ENCODE measurements around the gene KDR. TPM values are rescaled to one million over a fixed set of nuclear protein-coding genes. Genes with fewer than 3 reads are reported as not detected.

KDR gene
- total and polyA plus RNA-seq, 9 of the 15 experiments (the other 6 are each of a cell fraction or from before 2014, with no cell fraction given), result 0.13 TPM; not detected in 8

DNA sequence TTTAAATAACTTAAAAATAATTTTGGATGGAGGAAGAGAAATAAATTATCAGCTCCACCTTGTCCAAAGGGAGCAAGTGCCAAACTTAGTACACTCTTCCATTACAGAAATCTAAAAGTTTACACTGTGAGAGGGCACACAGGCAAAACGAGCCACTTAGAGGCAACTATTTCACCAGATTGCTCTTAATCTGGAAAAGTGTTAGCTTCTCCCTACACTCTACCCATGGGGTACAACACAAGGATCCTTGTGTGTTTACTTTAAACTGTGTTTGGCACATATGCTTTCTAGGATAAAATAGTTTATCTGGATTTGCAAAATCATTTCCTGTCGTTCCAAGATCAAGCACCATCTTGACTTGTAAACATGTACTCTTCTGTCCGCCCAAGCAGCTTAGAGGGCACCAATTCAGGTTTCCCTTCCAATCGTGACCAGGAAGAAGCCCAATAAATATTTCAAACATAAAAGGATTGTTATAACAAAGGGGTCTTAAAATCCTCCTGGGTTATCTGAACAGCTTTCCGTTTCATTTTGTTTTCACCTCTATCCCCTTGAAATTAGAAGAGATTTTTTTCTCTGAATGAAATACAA lies 29.0 kb upstream of the KDR start (continued):
- TF ChIP-seq, protein P1, sequence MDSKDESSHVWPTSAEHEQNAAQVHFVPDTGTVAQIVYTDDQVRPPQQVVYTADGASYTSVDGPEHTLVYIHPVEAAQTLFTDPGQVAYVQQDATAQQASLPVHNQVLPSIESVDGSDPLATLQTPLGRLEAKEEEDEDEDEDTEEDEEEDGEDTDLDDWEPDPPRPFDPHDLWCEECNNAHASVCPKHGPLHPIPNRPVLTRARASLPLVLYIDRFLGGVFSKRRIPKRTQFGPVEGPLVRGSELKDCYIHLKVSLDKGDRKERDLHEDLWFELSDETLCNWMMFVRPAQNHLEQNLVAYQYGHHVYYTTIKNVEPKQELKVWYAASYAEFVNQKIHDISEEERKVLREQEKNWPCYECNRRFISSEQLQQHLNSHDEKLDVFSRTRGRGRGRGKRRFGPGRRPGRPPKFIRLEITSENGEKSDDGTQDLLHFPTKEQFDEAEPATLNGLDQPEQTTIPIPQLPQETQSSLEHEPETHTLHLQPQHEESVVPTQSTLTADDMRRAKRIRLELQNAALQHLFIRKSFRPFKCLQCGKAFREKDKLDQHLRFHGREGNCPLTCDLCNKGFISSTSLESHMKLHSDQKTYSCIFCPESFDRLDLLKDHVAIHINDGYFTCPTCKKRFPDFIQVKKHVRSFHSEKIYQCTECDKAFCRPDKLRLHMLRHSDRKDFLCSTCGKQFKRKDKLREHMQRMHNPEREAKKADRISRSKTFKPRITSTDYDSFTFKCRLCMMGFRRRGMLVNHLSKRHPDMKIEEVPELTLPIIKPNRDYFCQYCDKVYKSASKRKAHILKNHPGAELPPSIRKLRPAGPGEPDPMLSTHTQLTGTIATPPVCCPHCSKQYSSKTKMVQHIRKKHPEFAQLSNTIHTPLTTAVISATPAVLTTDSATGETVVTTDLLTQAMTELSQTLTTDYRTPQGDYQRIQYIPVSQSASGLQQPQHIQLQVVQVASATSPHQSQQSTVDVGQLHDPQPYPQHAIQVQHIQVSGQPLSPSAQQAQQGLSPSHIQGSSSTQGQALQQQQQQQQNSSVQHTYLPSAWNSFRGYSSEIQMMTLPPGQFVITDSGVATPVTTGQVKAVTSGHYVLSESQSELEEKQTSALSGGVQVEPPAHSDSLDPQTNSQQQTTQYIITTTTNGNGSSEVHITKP (IDR thresholded peaks at IDR 0.05; ENCODE audit: partially characterized antibody), result no peak
- TF ChIP-seq GABPB2 (CRISPR knock-in tag; conservative IDR thresholded peaks at IDR 0.05), result no peak
- TF ChIP-seq, protein P2, sequence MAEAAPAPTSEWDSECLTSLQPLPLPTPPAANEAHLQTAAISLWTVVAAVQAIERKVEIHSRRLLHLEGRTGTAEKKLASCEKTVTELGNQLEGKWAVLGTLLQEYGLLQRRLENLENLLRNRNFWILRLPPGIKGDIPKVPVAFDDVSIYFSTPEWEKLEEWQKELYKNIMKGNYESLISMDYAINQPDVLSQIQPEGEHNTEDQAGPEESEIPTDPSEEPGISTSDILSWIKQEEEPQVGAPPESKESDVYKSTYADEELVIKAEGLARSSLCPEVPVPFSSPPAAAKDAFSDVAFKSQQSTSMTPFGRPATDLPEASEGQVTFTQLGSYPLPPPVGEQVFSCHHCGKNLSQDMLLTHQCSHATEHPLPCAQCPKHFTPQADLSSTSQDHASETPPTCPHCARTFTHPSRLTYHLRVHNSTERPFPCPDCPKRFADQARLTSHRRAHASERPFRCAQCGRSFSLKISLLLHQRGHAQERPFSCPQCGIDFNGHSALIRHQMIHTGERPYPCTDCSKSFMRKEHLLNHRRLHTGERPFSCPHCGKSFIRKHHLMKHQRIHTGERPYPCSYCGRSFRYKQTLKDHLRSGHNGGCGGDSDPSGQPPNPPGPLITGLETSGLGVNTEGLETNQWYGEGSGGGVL (CRISPR knock-in tag; IDR thresholded peaks at IDR 0.05), result no peak

DNA sequence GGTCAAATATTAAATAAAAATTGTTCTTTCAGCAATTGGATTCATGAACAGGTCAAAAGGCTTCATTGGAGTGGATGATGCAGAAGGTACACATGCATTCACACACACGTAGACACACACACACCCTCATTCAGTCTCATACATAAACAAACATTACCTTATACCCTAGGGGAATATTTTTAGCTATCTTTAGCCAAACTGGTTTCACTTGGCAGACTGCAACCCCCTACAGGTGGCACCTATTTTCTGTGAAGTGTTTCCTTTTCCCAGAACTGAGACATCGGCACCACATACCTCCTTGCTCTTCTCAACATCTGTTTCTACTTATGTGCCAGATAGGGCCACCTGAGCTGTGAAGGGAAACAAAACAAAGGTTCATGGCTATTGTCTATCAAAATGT lies 18.5 kb upstream of the KDR start:
- intact Hi-C loops (cut with micrococcal nuclease), result no loop called here
- no peaks in the 10 kb centered on the region for H3K79me2 ChIP-seq (ENCODE audit: control insufficient read depth, insufficient read depth, low read length)
- BruUV-seq (replicated peaks), result no TSS peak
- H3K4me2 ChIP-seq (ENCODE audit: insufficient read depth, low read length), result no peak overlapping the region
- POLR2A ChIA-PET, result no interaction called here
- H3K4me3 ChIP-seq, result no peak overlapping the region
- no peak overlapping the region for H3K27ac ChIP-seq (ENCODE audit: extremely low read depth, low read depth, low read length)
- CTCF ChIA-PET (ENCODE audit: low intra/inter-chr PET ratio), result no interaction called here
- 4% methylated on average over 2 of the region's 2 CpGs for WGBS (ENCODE audit: insufficient coverage, low coverage, missing lambda C conversion rate)
- H3K4me1 ChIP-seq (replicated peaks in 1 of 2; ENCODE audit: control insufficient read depth in 2 of 2, insufficient read depth in 2 of 2, low read length in 2 of 2), result no peaks in the 10 kb centered on the region
- ATAC-seq, result no peak
- no peak for DNase-seq (ENCODE audit: extremely low read depth in 1 of 4, low spot score in 3 of 4)
- no peaks in the 10 kb centered on the region for H4K20me1 ChIP-seq (replicated peaks; ENCODE audit: control insufficient read depth, insufficient read depth, low read length)
- no peaks in the 10 kb centered on the region for H3K27me3 ChIP-seq (ENCODE audit: control insufficient read depth in 2 of 2, insufficient read depth in 2 of 2, low read length in 2 of 2)
- no peak overlapping the region for H2AFZ ChIP-seq (ENCODE audit: low read depth, low read length)
- no peak for FAIRE-seq
- no peak overlapping the region for H3K9ac ChIP-seq (ENCODE audit: insufficient read depth in 1 of 2, low read depth in 2 of 2, low read length in 2 of 2)
- no peaks in the 10 kb centered on the region for H3K36me3 ChIP-seq (ENCODE audit: control insufficient read depth, insufficient read depth, low read length)
- no peaks in the 10 kb centered on the region for H3K9me3 ChIP-seq (replicated peaks; ENCODE audit: control insufficient read depth, insufficient read depth, low read depth, low read length)
- no peaks in the 10 kb centered on the region for H3K9me1 ChIP-seq (ENCODE audit: control insufficient read depth, insufficient read depth, low read length)
- in situ Hi-C loops (cut with MboI), result no loop called here
- TF ChIP-seq, protein P3, sequence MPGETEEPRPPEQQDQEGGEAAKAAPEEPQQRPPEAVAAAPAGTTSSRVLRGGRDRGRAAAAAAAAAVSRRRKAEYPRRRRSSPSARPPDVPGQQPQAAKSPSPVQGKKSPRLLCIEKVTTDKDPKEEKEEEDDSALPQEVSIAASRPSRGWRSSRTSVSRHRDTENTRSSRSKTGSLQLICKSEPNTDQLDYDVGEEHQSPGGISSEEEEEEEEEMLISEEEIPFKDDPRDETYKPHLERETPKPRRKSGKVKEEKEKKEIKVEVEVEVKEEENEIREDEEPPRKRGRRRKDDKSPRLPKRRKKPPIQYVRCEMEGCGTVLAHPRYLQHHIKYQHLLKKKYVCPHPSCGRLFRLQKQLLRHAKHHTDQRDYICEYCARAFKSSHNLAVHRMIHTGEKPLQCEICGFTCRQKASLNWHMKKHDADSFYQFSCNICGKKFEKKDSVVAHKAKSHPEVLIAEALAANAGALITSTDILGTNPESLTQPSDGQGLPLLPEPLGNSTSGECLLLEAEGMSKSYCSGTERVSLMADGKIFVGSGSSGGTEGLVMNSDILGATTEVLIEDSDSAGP (CRISPR knock-in tag; IDR thresholded peaks at IDR 0.05), result no peak
- TF ChIP-seq XRCC4 (IDR thresholded peaks at IDR 0.05; ENCODE audit: extremely low read depth, insufficient read depth, insufficient read length), result no peak
- TF ChIP-seq MAFK (IDR thresholded peaks at IDR 0.05; ENCODE audit: low read length), result no peak
- TF ChIP-seq BCOR (IDR thresholded peaks at IDR 0.05), result no peak
- no peak for TF ChIP-seq STAT5A (IDR thresholded peaks at IDR 0.05; ENCODE audit: borderline replicate concordance, low read length)
- TF ChIP-seq CEBPG (CRISPR knock-in tag; IDR thresholded peaks at IDR 0.05), result no peak
- TF ChIP-seq CEBPG (tag; conservative IDR thresholded peaks at IDR 0.05 in 1 of 2, IDR thresholded peaks at IDR 0.05 in 1 of 2), result no peak
- TF ChIP-seq ZBTB1 (CRISPR knock-in tag; IDR thresholded peaks at IDR 0.05; ENCODE audit: borderline replicate concordance, low read depth), result no peak
- TF ChIP-seq, protein P4, sequence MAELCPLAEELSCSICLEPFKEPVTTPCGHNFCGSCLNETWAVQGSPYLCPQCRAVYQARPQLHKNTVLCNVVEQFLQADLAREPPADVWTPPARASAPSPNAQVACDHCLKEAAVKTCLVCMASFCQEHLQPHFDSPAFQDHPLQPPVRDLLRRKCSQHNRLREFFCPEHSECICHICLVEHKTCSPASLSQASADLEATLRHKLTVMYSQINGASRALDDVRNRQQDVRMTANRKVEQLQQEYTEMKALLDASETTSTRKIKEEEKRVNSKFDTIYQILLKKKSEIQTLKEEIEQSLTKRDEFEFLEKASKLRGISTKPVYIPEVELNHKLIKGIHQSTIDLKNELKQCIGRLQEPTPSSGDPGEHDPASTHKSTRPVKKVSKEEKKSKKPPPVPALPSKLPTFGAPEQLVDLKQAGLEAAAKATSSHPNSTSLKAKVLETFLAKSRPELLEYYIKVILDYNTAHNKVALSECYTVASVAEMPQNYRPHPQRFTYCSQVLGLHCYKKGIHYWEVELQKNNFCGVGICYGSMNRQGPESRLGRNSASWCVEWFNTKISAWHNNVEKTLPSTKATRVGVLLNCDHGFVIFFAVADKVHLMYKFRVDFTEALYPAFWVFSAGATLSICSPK (IDR thresholded peaks at IDR 0.05; ENCODE audit: borderline replicate concordance), result no peak
